CD8-positive, alpha-beta memory T cell (primary cell): ENCODE measurements around the gene ACSBG1. TPM values are rescaled to one million over a fixed set of nuclear protein-coding genes. Genes with fewer than 3 reads are reported as not detected.

ENCODE experiments used
- CTCF ChIA-PET: fragments of 350-600 bp; sonication (Branson Sonifier 250); formaldehyde crosslinking; loops from one replicate; lab custom pipeline; 2021; ENCODE audit warnings: antibody characterized with exemption; lab: Charles Lee
- POLR2A ChIA-PET: fragments of 350-600 bp; sonication (Branson Sonifier 250); formaldehyde crosslinking; loops from one replicate; lab custom pipeline; 2021; ENCODE audit warnings: antibody characterized with exemption; lab: Charles Lee
- DNase-seq, 5 donors: peaks; one replicate each; pipeline versions ENCODE4 v3.0.0 to v3.0.0-alpha.2; 2020 to 2022; ENCODE audit warnings: mixed read lengths in 1 of 5
- H3K27ac ChIP-seq: one replicate; pipeline ENCODE4 v1.7.0; 2013; ENCODE audit warnings: low read depth, mild to moderate bottlenecking, low read length, moderate library complexity
- H3K27me3 ChIP-seq: 2 replicates; pipeline ENCODE4 v1.7.0; 2013; ENCODE audit warnings: low read length, mild to moderate bottlenecking; ENCODE audit not compliant: insufficient read depth, poor library complexity, severe bottlenecking
- H3K36me3 ChIP-seq: 2 replicates; pipeline ENCODE4 v1.7.0; 2013; ENCODE audit warnings: mild to moderate bottlenecking, low read length, moderate library complexity; ENCODE audit not compliant: insufficient read depth
- H3K4me1 ChIP-seq: 2 replicates; pipeline ENCODE4 v1.7.0; 2013; ENCODE audit warnings: mild to moderate bottlenecking, low read length, moderate library complexity; ENCODE audit not compliant: insufficient read depth
- H3K4me3 ChIP-seq: 2 replicates; pipeline ENCODE4 v1.7.0; 2013; ENCODE audit warnings: mild to moderate bottlenecking, low read length
- H3K9me3 ChIP-seq: 2 replicates; pipeline ENCODE4 v1.7.0; 2013; ENCODE audit warnings: mild to moderate bottlenecking, low read length
- H3K27ac Mint-ChIP-seq, 8 donors: one replicate each; pipeline ENCODE4 v1.8.0; 2020 to 2021; ENCODE audit warnings: mixed read lengths in 8 of 8, mild to moderate bottlenecking in 6 of 8, inconsistent platforms in 3 of 8, moderate library complexity in 3 of 8
- H3K27me3 Mint-ChIP-seq, 2 donors: one replicate each; pipeline ENCODE4 v1.8.0; 2020 to 2021; ENCODE audit warnings: mixed read lengths in 2 of 2, mild to moderate bottlenecking in 1 of 2, moderate library complexity in 1 of 2
- H3K36me3 Mint-ChIP-seq, 3 donors: one replicate each; pipeline ENCODE4 v1.8.0; 2020 to 2021; ENCODE audit warnings: mixed read lengths in 3 of 3, inconsistent platforms in 1 of 3, mild to moderate bottlenecking in 1 of 3
- H3K4me1 Mint-ChIP-seq, 3 donors: one replicate each; pipeline ENCODE4 v1.8.0; 2020 to 2021; ENCODE audit warnings: mixed read lengths in 3 of 3, inconsistent platforms in 1 of 3, mild to moderate bottlenecking in 1 of 3
- H3K4me3 Mint-ChIP-seq, 7 donors: one replicate each; pipeline ENCODE4 v1.8.0; 2020 to 2021; ENCODE audit warnings: mixed read lengths in 7 of 7, mild to moderate bottlenecking in 6 of 7, moderate library complexity in 4 of 7, inconsistent platforms in 2 of 7
- H3K9me3 Mint-ChIP-seq, 5 donors: one replicate each; pipeline ENCODE4 v1.8.0; 2020 to 2022; ENCODE audit warnings: mixed read lengths in 5 of 5, mild to moderate bottlenecking in 3 of 5, moderate library complexity in 2 of 5, inconsistent platforms in 1 of 5
- polyA plus RNA-seq: library from polyadenylated mRNA; unstranded; fragments of 300-500 nt; fragmentation: Illumina TruSeq; gene quantifications from one replicate; pipeline ENCODE4 v1.2.3, GENCODE V29; 2021
- total RNA-seq, 2 experiments: library from RNA; stranded (reverse); gene quantifications; one replicate each; pipeline ENCODE4 v1.2.3, GENCODE V29; 2021

The ACSBG1 gene
- total and polyA plus RNA-seq, 3 experiments from 2014 or later: 0.06 TPM; not detected in 2

DNA sequence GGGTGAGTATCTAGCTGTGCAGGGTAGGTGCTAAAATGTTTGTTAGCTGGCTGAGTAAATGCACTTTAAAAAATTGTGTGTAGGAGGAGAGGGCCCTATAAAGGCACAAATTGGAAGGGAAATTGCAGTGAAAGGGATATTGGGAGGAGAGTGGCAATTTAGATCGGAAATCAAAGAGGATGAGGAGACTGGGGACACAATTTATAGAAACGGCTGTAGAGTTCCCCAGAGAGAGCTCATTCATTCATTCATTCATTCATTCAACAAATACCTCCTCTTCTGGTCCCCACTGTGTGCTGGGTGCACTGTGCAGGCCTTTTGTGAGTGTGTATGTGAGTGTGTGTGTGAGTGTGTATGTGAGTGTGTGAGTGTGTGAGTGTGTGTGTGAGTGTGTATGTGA lies 32.4 kb upstream of the ACSBG1 start:
- Mint-ChIP-seq H3K36me3 (peaks cover 0 to 19% (median 0%) of the 10 kb centered on the region in 3 donors), H3K4me1 (peaks cover 18 to 41% (median 32%) of the 10 kb centered on the region in 3 donors), H3K27ac (peak overlapping the region in 2 of 8 donors; percentile 79 to 90), H3K27me3 (no peaks in the 10 kb centered on the region), H3K4me3 (peak overlapping the region in 1 of 7 donors; percentile 15), H3K9me3 (no peaks in the 10 kb centered on the region)
- Histone ChIP-seq H3K9me3 (no peaks in the 10 kb centered on the region), H3K4me1 (peaks cover 14% of the 10 kb centered on the region), H3K36me3 (no peaks in the 10 kb centered on the region), H3K27ac (no peak overlapping the region), H3K4me3 (no peak overlapping the region), H3K27me3 (no peaks in the 10 kb centered on the region)
- POLR2A ChIA-PET: interaction anchor here (1.2 kb wide), 1 partner anchor 11 kb away, joined by 3 read pairs; no protein-coding TSS in a partner anchor
- CTCF ChIA-PET: interaction anchor here (1.5 to 2.8 kb wide), 2 partner anchors 13 to 15 kb away, joined by 3 to 12 read pairs; no protein-coding TSS in a partner anchor
- DNase-seq: no peak

DNA sequence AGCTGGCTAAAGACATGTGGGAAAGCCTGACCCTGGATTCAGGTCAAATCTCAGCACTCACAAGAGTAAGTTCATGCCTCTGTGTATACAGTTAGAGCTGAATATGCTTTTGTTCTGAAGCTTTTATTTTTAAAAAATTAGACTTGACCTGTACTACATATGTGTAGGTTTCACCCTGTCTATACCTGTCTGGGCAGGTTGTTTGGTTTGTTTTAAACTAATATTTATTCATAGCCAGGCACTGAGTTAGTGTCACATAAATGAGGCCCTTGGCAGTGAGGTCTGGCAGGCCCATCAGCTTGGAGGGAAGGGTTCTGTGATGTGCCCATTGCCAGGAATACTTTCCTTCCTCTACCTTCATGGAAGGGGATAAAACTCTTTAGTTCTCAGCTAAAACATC lies 31.9 kb upstream of the ACSBG1 start:
- H3K36me3 ChIP-seq: no peaks in the 10 kb centered on the region
- H3K27me3 Mint-ChIP-seq: no peaks in the 10 kb centered on the region
- no peak for DNase-seq
- H3K4me1 ChIP-seq: peaks cover 14% of the 10 kb centered on the region
- H3K27me3 ChIP-seq: no peaks in the 10 kb centered on the region
- no peaks in the 10 kb centered on the region for H3K9me3 Mint-ChIP-seq
- no peak overlapping the region for H3K27ac ChIP-seq
- H3K36me3 Mint-ChIP-seq: peaks cover 0 to 13% (median 0%) of the 10 kb centered on the region in 3 donors
- H3K27ac Mint-ChIP-seq: peak overlapping the region in 4 of 8 donors; percentile 79 to 90 (median 89)
- no peaks in the 10 kb centered on the region for H3K9me3 ChIP-seq
- peak overlapping the region in 5 of 7 donors; percentile 12 to 95 (median 89) for H3K4me3 Mint-ChIP-seq
- ChIA-PET CTCF (interaction anchor here (1.0 to 2.8 kb wide), 7 partner anchors 14 to 307 kb away, joined by 3 to 12 read pairs (median 3); partner anchors contain the start of gene SKIC8), POLR2A (interaction anchor here (1.2 to 2.6 kb wide), 3 partner anchors 8 to 34 kb away, joined by 3 to 25 read pairs (median 8); partner anchors contain the start of gene SKIC8)
- H3K4me1 Mint-ChIP-seq: peaks cover 18 to 41% (median 32%) of the 10 kb centered on the region in 3 donors
- no peak overlapping the region for H3K4me3 ChIP-seq

DNA sequence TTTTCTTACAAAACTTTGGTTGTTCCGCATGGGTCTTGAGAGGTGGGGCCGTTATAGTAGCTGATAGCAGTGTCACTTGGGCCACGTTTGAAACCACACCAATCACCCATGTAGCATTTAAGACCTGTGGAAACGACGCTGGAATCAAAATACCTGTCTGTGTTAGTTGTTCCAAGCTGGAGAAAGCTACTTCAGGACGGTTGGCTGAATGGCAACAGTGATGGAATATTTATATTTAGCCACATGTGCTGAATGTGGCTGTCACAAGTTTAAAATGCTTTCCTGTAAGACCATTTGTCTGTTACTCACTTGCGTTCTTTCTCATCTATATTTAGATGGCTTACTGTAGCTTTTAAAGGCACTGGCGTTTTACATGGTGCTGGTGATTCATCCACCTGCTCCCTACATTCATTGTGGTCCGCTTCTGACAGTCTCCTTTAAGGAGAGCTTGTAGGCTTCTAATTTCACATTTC lies 31.4 kb upstream of the ACSBG1 start:
- peaks cover 18 to 41% (median 32%) of the 10 kb centered on the region in 3 donors for H3K4me1 Mint-ChIP-seq
- peak overlapping the region; percentile 24 to 93 (median 88) for H3K27ac Mint-ChIP-seq
- DNase-seq: no peak
- Histone ChIP-seq H3K36me3 (no peaks in the 10 kb centered on the region), H3K27ac (no peak overlapping the region), H3K9me3 (no peaks in the 10 kb centered on the region), H3K4me3 (no peak overlapping the region), H3K4me1 (peaks cover 14% of the 10 kb centered on the region), H3K27me3 (no peaks in the 10 kb centered on the region)
- H3K4me3 Mint-ChIP-seq: peak overlapping the region; percentile 85 to 96 (median 89)
- ChIA-PET POLR2A (interaction anchor here (0.5 to 2.6 kb wide), 4 partner anchors 8 to 606 kb away, joined by 3 to 25 read pairs (median 6); partner anchors contain the start of gene SKIC8), CTCF (interaction anchor here (0.7 to 2.8 kb wide), 11 partner anchors 8 to 307 kb away, joined by 3 to 12 read pairs (median 3); partner anchors contain the start of genes IREB2 and SKIC8)
- no peaks in the 10 kb centered on the region for H3K9me3 Mint-ChIP-seq
- no peaks in the 10 kb centered on the region for H3K27me3 Mint-ChIP-seq
- H3K36me3 Mint-ChIP-seq: peaks cover 0 to 9% (median 0%) of the 10 kb centered on the region in 3 donors

DNA sequence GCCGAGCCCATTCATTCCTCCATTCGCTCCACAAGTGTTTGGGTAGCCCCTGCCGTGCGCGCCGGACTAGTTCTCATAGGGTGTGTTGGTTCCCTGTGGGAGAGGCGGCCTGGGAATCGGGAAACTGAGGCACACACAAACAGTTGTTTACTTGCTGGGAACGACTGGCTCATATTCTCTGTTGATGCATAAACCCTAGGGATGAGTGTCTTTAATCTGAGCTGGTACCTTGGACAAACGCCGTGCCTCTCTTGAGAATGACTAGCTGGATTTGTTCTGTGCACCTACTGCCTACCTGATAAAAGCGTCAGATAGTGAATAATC lies 30.7 kb upstream of the ACSBG1 start:
- Histone ChIP-seq H3K27me3 (no peaks in the 10 kb centered on the region), H3K4me3 (peak overlapping the region; percentile 59), H3K4me1 (peaks cover 14% of the 10 kb centered on the region), H3K9me3 (no peaks in the 10 kb centered on the region), H3K27ac (peak overlapping the region; percentile 46), H3K36me3 (no peaks in the 10 kb centered on the region)
- Mint-ChIP-seq H3K4me3 (peak overlapping the region; percentile 85 to 96 (median 89)), H3K36me3 (peaks cover 0 to 3% (median 0%) of the 10 kb centered on the region in 3 donors), H3K27me3 (no peaks in the 10 kb centered on the region), H3K27ac (peak overlapping the region; percentile 55 to 93 (median 88)), H3K9me3 (no peaks in the 10 kb centered on the region), H3K4me1 (peaks cover 18 to 36% (median 32%) of the 10 kb centered on the region in 3 donors)
- CTCF ChIA-PET: interaction anchor here (1.0 to 2.8 kb wide), 10 partner anchors 9 to 306 kb away, joined by 3 to 12 read pairs (median 4); partner anchors contain the start of genes IREB2 and SKIC8
- POLR2A ChIA-PET: interaction anchor here (0.5 to 2.6 kb wide), 3 partner anchors 9 to 607 kb away, joined by 3 to 25 read pairs (median 8); partner anchors contain the start of gene SKIC8
- no peak for DNase-seq

DNA sequence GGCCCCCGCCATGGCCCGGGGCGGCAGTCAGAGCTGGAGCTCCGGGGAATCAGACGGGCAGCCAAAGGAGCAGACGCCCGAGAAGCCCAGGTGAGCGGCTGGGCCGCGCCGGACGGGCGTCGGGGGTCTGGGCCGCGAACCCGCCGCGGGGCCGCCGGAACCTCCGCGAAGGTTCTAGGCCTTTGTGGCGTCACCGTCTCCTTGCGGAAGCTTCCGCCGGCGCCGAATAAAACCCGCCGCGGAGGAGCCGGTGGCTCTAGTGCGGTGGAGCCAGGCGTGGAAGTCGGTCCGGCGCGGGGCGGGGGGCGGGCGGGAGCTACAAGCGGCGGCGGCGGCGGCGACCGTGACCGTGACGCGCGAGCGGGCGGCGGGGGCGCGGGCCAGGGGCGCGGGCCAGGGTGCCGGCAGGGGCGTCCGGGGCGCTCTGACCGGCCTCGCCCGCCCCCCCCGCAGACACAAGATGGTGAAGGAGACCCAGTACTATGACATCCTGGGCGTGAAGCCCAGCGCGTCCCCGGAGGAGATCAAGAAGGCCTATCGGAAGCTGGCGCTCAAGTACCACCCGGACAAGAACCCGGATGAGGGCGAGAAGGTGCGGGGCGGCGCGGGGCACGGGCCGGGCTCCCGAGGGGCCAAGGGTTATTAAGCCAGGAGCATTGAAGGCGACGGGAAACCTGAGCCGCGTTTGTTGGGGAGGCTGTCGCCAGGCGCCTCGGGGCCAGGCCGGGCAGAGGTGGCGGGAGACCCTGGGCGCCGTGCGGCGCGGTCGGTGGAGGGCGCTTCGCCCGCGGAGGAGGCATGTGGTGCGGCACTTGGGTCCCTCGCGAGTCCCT lies 30.2 kb upstream of the ACSBG1 start, which contains the start of gene DNAJA4:
Gene DNAJA4 (plus strand): TSS at position 259 of the 833 bp plus-strand sequence. CDS start 202 bp downstream, at position 461.
- ChIA-PET POLR2A (interaction anchor here (0.6 to 2.6 kb wide), 5 partner anchors 9 to 276 kb away, joined by 3 to 25 read pairs (median 5); partner anchors contain the start of genes IREB2, PSMA4 and SKIC8), CTCF (interaction anchor here (1.1 to 2.8 kb wide), 7 partner anchors 10 to 173 kb away, joined by 3 to 12 read pairs (median 4); partner anchors contain the start of genes IREB2 and SKIC8)
- no peaks in the 10 kb centered on the region for H3K9me3 Mint-ChIP-seq
- Histone ChIP-seq H3K36me3 (no peaks in the 10 kb centered on the region), H3K4me3 (peak within 1 kb of the TSS; percentile 59), H3K27ac (peak within 1 kb of the TSS; percentile 46), H3K27me3 (no peaks in the 10 kb centered on the region), H3K4me1 (peaks cover 14% of the 10 kb centered on the region), H3K9me3 (no peaks in the 10 kb centered on the region)
- DNase-seq: peak; percentile 45 to 81 (median 69)
- H3K36me3 Mint-ChIP-seq: peaks cover 0 to 3% (median 0%) of the 10 kb centered on the region in 3 donors
- no peaks in the 10 kb centered on the region for H3K27me3 Mint-ChIP-seq
- H3K4me1 Mint-ChIP-seq: peaks cover 16 to 36% (median 32%) of the 10 kb centered on the region in 3 donors
- peak within 1 kb of the TSS; percentile 85 to 96 (median 89) for H3K4me3 Mint-ChIP-seq
- peak within 1 kb of the TSS; percentile 55 to 95 (median 90) for H3K27ac Mint-ChIP-seq

DNA sequence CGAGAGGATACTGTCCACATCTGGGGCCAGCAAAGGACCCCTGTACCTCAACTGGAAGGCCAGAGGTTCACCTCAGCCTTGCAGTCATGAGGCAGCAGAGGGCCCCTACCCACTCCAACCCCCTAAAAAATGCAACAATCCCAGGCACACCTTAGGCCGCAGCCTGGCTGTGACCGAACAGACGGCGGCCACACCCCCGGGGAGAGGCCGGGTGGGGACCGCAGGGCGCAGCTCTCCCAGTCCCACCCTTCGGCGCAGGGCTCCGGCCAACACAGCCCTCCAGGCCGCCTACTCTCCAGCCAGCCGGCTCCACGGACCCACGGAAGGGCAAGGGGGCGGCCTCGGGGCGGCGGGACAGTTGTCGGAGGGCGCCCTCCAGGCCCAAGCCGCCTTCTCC lies 29.5 kb upstream of the ACSBG1 start:
- Histone ChIP-seq H3K27ac (no peak overlapping the region), H3K9me3 (no peaks in the 10 kb centered on the region), H3K27me3 (no peaks in the 10 kb centered on the region), H3K4me3 (no peak overlapping the region), H3K36me3 (no peaks in the 10 kb centered on the region), H3K4me1 (peaks cover 14% of the 10 kb centered on the region)
- Mint-ChIP-seq H3K9me3 (no peaks in the 10 kb centered on the region), H3K27me3 (peaks cover 0 to 1% of the 10 kb centered on the region in 2 donors), H3K4me3 (peak overlapping the region; percentile 68 to 82 (median 74)), H3K27ac (peak overlapping the region in 5 of 8 donors; percentile 56 to 88 (median 69)), H3K36me3 (peaks cover 0 to 1% (median 0%) of the 10 kb centered on the region in 3 donors), H3K4me1 (peaks cover 15 to 34% (median 32%) of the 10 kb centered on the region in 3 donors)
- DNase-seq: no peak
- ChIA-PET POLR2A (interaction anchor here (0.8 to 2.6 kb wide), 4 partner anchors 10 to 277 kb away, joined by 4 to 25 read pairs (median 6); partner anchors contain the start of genes IREB2, PSMA4 and SKIC8), CTCF (interaction anchor here (1.3 to 2.5 kb wide), 3 partner anchors 10 to 35 kb away, joined by 3 to 8 read pairs (median 7); partner anchors contain the start of gene SKIC8)

DNA sequence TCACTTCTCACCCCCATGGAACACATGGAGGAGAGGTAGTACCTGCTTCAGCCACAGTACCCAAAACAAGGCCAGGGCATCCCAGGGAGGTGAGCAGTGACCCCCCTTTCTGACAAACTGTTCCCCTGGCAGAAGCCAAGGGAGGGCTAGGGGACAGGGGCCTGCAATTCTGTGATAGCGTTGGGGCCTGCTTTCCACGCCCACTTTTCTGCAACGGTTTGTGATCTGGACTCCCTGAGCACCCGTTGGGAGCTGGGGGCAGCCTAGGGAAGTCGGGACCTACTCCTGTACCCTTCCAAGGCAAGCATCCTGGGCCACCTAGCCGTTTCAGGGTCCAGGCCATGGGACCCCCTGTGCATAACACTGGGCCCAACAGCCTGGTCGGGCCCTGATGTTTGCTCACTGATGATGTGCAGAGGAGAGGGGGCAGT lies 29.0 kb upstream of the ACSBG1 start:
- H3K36me3 Mint-ChIP-seq: peaks cover 0 to 1% (median 0%) of the 10 kb centered on the region in 3 donors
- POLR2A ChIA-PET: interaction anchor here (0.7 to 1.3 kb wide), 3 partner anchors 36 to 174 kb away, joined by 3 to 5 read pairs (median 3); partner anchors contain the start of genes IREB2 and SKIC8
- H3K27ac Mint-ChIP-seq: peak overlapping the region in 7 of 8 donors; percentile 56 to 88 (median 68)

More for the DNA sequence above, 29.0 kb upstream of the ACSBG1 start:
- CTCF ChIA-PET: no interaction called here
- Mint-ChIP-seq H3K4me3 (peak overlapping the region; percentile 68 to 82 (median 74)), H3K9me3 (no peaks in the 10 kb centered on the region), H3K4me1 (peaks cover 13 to 32% (median 29%) of the 10 kb centered on the region in 3 donors), H3K27me3 (peaks cover 0 to 2% of the 10 kb centered on the region in 2 donors)
- no peak for DNase-seq
- no peaks in the 10 kb centered on the region for H3K36me3 ChIP-seq
- no peaks in the 10 kb centered on the region for H3K27me3 ChIP-seq
- no peak overlapping the region for H3K4me3 ChIP-seq
- peaks cover 14% of the 10 kb centered on the region for H3K4me1 ChIP-seq
- H3K9me3 ChIP-seq: no peaks in the 10 kb centered on the region
- no peak overlapping the region for H3K27ac ChIP-seq
